SK-N-SH treated with all-trans-retinoic acid at 6 μM for 48 hours (cell line): ENCODE data around the gene WSCD2.

ENCODE experiments used
- BACH2 ChIP-seq: fragments of 250-450 bp; sonication (Bioruptor Pico); IDR thresholded peaks from 2 replicates; pipeline ENCODE4 v1.9.0; 2021; ENCODE audit warnings: mild to moderate bottlenecking, borderline replicate concordance
- GLIS3 ChIP-seq: fragments of 250-450 bp; sonication (Bioruptor Pico); IDR thresholded peaks from 2 replicates; pipeline ENCODE4 v1.5.0; 2020; ENCODE audit warnings: mild to moderate bottlenecking, moderate library complexity
- ISL1 ChIP-seq: fragments of 250-450 bp; sonication (Bioruptor Pico); IDR thresholded peaks from 2 replicates; pipeline ENCODE4 v2.1.2; 2022; ENCODE audit warnings: mild to moderate bottlenecking, moderate library complexity
- RARB ChIP-seq: fragments of 250-450 bp; sonication (Bioruptor Pico); IDR thresholded peaks from 2 replicates; pipeline ENCODE4 v1.8.0; 2021; ENCODE audit warnings: mild to moderate bottlenecking, moderate library complexity
- TCF4 ChIP-seq: fragments of 250-450 bp; sonication (Bioruptor Pico); IDR thresholded peaks from 2 replicates; pipeline ENCODE4 v1.8.0; 2021; ENCODE audit warnings: mild to moderate bottlenecking, moderate library complexity, borderline replicate concordance
- TOX ChIP-seq: fragments of 250-450 bp; sonication (Bioruptor Pico); IDR thresholded peaks from 2 replicates; pipeline ENCODE4 v1.8.0; 2021; ENCODE audit warnings: mild to moderate bottlenecking, moderate library complexity, borderline replicate concordance
- ZFP3 ChIP-seq: fragments of 250-450 bp; sonication (Bioruptor Pico); IDR thresholded peaks from 2 replicates; pipeline ENCODE4 v1.5.0; 2020; ENCODE audit warnings: mild to moderate bottlenecking, moderate library complexity
- TF ChIP-seq, protein P1 (sequence below): fragments of 250-450 bp; sonication (Bioruptor Pico); IDR thresholded peaks from 2 replicates; pipeline ENCODE4 v1.8.0; 2021; ENCODE audit warnings: low read depth, mild to moderate bottlenecking, moderate library complexity, borderline replicate concordance
- TF ChIP-seq, protein P2 (sequence below): fragments of 250-450 bp; sonication (Bioruptor Pico); IDR thresholded peaks from 2 replicates; pipeline ENCODE4 v1.5.1; 2020; ENCODE audit warnings: low read depth, mild to moderate bottlenecking, moderate library complexity
- TF ChIP-seq, protein P3 (sequence below): fragments of 250-450 bp; sonication (Bioruptor Pico); IDR thresholded peaks from 2 replicates; pipeline ENCODE4 v1.8.0; 2020; ENCODE audit warnings: mild to moderate bottlenecking, moderate library complexity, borderline replicate concordance

DNA sequence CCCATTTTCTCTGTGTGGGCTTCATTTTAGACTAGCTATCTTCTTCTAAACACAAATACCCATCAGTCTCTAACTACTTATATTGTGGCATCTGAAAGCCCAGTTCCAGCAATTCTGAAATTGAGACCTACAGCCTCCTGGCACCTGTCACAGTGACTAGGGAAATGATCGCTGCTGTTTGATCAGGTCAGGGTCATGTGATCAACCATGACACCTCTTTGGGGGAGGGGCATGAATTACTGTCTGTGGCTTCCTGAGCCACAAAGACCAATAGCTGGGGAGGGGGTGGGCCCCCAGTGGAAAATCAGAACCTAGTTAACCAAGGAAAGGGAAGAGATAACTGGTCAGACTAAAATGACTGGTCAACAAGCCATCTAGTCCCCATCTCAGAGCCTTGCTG, 14.1 kb downstream of the WSCD2 start:
- TF ChIP-seq, protein P1, sequence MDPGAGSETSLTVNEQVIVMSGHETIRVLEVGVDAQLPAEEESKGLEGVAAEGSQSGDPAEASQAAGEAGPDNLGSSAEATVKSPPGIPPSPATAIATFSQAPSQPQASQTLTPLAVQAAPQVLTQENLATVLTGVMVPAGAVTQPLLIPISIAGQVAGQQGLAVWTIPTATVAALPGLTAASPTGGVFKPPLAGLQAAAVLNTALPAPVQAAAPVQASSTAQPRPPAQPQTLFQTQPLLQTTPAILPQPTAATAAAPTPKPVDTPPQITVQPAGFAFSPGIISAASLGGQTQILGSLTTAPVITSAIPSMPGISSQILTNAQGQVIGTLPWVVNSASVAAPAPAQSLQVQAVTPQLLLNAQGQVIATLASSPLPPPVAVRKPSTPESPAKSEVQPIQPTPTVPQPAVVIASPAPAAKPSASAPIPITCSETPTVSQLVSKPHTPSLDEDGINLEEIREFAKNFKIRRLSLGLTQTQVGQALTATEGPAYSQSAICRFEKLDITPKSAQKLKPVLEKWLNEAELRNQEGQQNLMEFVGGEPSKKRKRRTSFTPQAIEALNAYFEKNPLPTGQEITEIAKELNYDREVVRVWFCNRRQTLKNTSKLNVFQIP (CRISPR knock-in tag) = no peak
- TF ChIP-seq ISL1 (CRISPR knock-in tag) (no peak), TOX (CRISPR knock-in tag) (no peak), TCF4 (CRISPR knock-in tag) (no peak), BACH2 (no peak), ZFP3 (CRISPR knock-in tag) (no peak), GLIS3 (CRISPR knock-in tag) (no peak), RARB (no peak)
- TF ChIP-seq, protein P2, sequence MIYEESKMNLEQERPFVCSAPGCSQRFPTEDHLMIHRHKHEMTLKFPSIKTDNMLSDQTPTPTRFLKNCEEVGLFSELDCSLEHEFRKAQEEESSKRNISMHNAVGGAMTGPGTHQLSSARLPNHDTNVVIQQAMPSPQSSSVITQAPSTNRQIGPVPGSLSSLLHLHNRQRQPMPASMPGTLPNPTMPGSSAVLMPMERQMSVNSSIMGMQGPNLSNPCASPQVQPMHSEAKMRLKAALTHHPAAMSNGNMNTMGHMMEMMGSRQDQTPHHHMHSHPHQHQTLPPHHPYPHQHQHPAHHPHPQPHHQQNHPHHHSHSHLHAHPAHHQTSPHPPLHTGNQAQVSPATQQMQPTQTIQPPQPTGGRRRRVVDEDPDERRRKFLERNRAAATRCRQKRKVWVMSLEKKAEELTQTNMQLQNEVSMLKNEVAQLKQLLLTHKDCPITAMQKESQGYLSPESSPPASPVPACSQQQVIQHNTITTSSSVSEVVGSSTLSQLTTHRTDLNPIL (CRISPR knock-in tag) = no peak
- TF ChIP-seq, protein P3, sequence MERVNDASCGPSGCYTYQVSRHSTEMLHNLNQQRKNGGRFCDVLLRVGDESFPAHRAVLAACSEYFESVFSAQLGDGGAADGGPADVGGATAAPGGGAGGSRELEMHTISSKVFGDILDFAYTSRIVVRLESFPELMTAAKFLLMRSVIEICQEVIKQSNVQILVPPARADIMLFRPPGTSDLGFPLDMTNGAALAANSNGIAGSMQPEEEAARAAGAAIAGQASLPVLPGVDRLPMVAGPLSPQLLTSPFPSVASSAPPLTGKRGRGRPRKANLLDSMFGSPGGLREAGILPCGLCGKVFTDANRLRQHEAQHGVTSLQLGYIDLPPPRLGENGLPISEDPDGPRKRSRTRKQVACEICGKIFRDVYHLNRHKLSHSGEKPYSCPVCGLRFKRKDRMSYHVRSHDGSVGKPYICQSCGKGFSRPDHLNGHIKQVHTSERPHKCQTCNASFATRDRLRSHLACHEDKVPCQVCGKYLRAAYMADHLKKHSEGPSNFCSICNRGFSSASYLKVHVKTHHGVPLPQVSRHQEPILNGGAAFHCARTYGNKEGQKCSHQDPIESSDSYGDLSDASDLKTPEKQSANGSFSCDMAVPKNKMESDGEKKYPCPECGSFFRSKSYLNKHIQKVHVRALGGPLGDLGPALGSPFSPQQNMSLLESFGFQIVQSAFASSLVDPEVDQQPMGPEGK (CRISPR knock-in tag) = no peak
